ENCODE results near the gene CCL22.

Gene CCL22

DNA sequence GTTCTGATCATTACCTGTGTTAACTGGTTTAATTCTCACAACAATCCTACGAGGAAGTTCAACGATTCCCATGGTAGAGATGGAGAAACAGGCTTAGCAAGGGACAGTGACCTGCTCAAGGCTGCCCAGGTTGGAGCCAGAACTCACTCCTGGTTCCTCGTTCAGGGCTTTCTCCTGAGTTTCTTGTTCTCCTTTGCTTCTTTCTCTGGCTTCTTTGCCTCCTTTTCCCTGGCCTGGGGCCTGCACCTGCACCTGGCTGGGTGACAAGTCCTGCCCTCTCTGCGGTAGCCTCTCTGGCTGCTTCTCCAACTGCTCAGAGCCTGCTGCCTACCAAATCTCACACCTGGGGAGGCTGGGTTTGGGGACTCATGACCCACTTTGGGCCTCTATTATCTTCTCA lies 2.8 kb downstream of the CCL22 start:
- no peak for DNase-seq (ENCODE audit: low spot score)
- TF ChIP-seq, protein P1, sequence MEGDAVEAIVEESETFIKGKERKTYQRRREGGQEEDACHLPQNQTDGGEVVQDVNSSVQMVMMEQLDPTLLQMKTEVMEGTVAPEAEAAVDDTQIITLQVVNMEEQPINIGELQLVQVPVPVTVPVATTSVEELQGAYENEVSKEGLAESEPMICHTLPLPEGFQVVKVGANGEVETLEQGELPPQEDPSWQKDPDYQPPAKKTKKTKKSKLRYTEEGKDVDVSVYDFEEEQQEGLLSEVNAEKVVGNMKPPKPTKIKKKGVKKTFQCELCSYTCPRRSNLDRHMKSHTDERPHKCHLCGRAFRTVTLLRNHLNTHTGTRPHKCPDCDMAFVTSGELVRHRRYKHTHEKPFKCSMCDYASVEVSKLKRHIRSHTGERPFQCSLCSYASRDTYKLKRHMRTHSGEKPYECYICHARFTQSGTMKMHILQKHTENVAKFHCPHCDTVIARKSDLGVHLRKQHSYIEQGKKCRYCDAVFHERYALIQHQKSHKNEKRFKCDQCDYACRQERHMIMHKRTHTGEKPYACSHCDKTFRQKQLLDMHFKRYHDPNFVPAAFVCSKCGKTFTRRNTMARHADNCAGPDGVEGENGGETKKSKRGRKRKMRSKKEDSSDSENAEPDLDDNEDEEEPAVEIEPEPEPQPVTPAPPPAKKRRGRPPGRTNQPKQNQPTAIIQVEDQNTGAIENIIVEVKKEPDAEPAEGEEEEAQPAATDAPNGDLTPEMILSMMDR (IDR thresholded peaks at IDR 0.05; ENCODE audit: extremely low read depth, insufficient read depth, missing control alignments) = no peak
- in situ Hi-C loops (cut with MboI; ENCODE audit: low pct_unique_long_range_greater_than_20kb, low sequenced_read_pairs, unreplicated experiment) = no loop called here

DNA sequence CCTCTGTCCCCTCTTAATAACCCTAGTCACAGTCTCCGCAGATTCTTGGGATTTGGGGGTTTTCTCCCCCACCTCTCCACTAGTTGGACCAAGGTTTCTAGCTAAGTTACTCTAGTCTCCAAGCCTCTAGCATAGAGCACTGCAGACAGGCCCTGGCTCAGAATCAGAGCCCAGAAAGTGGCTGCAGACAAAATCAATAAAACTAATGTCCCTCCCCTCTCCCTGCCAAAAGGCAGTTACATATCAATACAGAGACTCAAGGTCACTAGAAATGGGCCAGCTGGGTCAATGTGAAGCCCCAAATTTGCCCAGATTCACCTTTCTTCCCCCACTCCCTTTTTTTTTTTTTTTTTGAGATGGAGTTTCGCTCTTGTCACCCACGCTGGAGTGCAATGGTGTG lies 5.6 kb downstream of the CCL22 start:
- no peak for DNase-seq (ENCODE audit: low spot score)
- in situ Hi-C loops (cut with MboI; ENCODE audit: low pct_unique_long_range_greater_than_20kb, low sequenced_read_pairs, unreplicated experiment) = no loop called here
- TF ChIP-seq, protein P1 (IDR thresholded peaks at IDR 0.05; ENCODE audit: extremely low read depth, insufficient read depth, missing control alignments) = no peak

DNA sequence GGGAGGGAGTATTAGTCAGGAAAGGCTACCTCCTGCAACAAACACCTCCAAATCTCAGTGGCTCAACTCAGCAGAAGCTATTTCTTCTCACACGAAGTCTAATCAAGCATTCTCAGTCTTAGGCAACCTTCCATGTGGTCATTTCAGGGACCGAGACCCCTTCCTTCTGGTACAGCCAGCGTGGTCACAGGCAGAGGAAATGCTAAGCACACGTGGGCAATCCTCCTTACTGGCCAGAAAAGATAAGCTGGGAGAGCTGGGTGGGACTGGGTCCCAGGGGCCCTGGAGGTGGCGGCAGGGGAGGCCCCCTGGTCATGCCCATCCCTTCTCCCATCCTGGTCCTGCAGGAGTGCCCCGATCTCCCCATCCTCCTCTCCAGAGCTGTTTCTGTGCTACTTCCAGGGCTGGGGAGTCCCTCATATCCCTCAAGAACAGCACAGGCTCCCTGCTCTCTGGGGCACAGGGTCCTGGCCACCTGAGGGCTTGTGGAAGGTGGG lies 8.0 kb downstream of the CCL22 start:
- in situ Hi-C loops (cut with MboI; ENCODE audit: low pct_unique_long_range_greater_than_20kb, low sequenced_read_pairs, unreplicated experiment) = no loop called here
- DNase-seq (ENCODE audit: low spot score) = no peak
- TF ChIP-seq, protein P1 (IDR thresholded peaks at IDR 0.05; ENCODE audit: extremely low read depth, insufficient read depth, missing control alignments) = no peak

DNA sequence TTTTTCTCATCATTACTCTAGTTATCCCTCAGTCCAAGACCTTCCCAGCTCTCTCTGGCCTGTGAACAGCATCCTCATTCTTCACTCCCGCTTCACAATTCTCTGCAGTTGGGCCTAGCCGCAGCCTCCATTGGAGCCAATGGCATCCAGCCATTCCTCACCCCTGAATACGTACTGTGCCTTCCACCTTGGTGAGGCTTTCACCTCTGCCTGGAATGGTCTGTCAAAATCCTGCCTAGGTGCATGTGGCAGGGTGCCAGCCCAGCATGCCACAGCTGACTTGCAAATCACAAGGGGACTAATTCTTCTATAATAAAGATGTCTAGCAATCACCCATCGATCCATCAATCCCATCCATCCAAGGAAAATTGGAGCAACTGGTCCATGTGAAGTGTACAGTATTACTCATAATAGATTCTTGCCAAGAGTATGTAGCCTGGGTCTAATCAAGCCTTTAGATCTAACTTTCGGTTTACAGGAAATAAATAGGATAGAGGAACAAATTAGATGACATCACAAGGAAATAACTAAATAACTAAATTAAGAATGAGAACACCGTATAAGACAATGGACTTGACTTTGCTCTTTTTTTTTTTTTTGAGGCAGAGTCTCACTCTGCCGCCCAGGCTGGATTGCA lies 8.7 kb downstream of the CCL22 start:
- in situ Hi-C loops (cut with MboI; ENCODE audit: low pct_unique_long_range_greater_than_20kb, low sequenced_read_pairs, unreplicated experiment) = no loop called here
- TF ChIP-seq, protein P1 (IDR thresholded peaks at IDR 0.05; ENCODE audit: extremely low read depth, insufficient read depth, missing control alignments) = no peak
- DNase-seq (ENCODE audit: low spot score) = no peak

DNA sequence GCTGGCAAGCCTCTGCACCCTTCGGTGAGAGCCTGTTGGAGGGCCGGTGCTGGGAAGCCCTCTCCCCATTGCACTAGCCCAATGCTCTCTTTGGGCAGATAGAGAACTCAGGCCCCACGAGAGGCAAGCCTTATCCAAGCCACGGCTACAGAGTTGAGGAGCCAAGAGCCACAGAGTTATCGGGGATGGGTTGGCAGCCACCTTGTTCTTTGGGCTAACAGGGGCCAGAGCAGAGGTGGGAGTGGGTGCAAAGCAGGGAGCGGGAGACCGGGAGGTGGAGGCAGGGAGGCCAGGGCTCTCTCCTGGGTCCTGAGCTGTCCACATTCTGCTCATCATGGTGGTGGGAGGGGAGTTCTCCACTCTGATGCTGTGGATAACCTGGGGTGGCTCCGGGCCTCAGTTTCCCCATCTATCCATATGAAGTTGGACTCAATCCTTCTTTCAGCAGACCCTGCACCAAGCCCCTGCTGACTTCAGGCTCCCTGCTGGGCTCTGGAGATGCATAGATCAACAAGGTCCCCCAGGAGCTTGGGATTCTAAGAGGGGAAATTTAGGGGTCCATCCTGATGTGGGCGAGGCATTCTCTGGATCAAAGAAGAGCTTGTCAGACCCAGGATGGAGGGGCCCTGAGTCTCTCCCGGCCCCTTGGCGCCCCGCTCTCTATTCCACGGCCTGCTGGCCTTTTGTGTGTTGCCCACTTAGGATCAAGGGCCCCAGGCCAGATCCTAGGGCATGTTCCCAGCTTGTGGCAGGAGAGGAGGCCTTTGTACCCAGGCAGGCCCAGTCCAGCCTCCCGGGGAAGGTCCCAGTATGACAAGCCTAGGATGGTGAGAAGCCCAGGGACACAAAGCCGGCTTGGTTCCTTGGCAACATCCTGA lies 13.2 kb downstream of the CCL22 start:
- in situ Hi-C loops (cut with MboI; ENCODE audit: low pct_unique_long_range_greater_than_20kb, low sequenced_read_pairs, unreplicated experiment) = loop anchor here (10.0 kb wide), 1 partner anchor 67 kb away; no protein-coding TSS in a partner anchor
- DNase-seq (ENCODE audit: low spot score) = no peak
- TF ChIP-seq, protein P1 (IDR thresholded peaks at IDR 0.05; ENCODE audit: extremely low read depth, insufficient read depth, missing control alignments) = no peak

DNA sequence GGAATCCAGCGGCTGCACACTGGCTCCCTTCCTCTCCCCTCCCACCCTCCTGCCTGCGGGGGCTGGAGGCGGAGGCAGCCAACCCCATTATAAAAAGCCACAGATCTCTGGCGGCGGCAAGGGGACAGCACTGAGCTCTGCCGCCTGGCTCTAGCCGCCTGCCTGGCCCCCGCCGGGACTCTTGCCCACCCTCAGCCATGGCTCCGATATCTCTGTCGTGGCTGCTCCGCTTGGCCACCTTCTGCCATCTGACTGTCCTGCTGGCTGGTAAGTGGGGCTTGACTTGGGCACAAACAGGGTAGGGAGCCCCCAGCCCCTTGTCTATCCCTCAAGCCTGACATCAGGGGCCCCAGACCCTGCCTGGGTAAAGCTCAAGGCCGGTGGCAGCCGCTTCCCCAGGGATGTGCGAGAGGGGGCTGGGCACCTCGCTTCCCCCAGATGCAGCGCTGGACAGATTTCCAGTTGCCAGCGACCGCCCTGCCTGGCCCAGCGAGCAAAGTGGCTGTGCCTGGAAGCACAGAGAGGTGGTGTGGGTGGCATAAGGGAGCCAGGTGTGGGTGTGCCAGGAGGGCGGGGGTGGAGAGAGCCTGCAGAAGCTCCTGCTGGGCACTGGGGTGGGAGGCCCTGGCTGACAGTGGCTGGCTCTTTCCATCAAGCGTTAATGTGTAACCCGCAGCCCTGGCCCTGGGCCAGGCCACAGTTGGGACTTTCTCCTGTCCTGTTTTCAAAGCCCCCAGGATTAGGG lies 14.0 kb downstream of the CCL22 start, which contains the start of gene CX3CL1:
TSS of gene CX3CL1 (plus strand) at position 119 of the 745 bp plus-strand sequence. CDS start at position 198, 79 bp downstream.
- TF ChIP-seq, protein P1 (IDR thresholded peaks at IDR 0.05; ENCODE audit: extremely low read depth, insufficient read depth, missing control alignments) = no peak
- DNase-seq (ENCODE audit: low spot score) = no peak
- in situ Hi-C loops (cut with MboI; ENCODE audit: low pct_unique_long_range_greater_than_20kb, low sequenced_read_pairs, unreplicated experiment) = loop anchor here (10.0 kb wide), 1 partner anchor 68 kb away; no protein-coding TSS in a partner anchor
